NK-92 (cell line): ENCODE results near the gene COIL.
"Not testable (repeated sequence)": the region's sequence is repeated elsewhere in the genome, so short reads cannot be mapped to it uniquely, and the experiment has no call there.

Experiments used
- DNase-seq: peaks from one replicate; lab custom pipeline; 2025; ENCODE audit not compliant: unreplicated experiment; lab: John Stamatoyannopoulos, UW

Gene COIL

GRCh38 chr17:56979091-56979480 lies 18.2 kb upstream of the COIL start:
- DNase-seq = no peak

DNA sequence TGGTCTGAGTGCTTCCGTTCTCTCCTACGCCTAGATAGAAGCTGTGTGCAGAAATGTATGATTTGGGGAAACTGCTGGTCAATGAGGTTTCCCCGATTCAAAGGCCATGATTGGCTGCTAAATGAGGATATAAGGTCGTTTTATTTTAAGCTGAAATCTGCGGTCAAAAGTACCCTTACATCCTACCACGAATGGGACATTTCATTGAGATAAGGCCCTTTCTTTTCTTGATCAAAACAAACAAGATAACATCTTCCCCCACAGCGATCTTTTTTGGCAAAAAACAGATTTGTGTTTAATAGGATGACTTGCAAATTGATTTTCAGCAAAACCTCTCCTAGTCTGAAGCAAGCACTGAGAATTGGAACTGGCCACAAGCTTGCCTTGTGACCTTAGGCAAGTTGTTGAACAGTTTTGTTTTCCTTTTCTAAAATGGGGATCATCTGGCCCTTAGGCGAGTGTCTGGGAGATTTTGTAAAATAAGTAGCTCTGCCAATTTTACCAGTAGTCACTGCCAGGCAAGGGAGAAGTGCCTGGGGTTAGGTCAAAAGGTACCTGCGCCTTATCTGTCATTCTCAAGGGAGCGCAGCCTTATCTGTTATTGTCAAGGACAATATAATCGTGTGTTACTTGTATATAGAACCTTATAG lies 17.7 kb upstream of the COIL start:
- no peak for DNase-seq

- DNase-seq = no peak
These were observed 17.0 kb upstream of the COIL start, which contains the start of gene SCPEP1 for GRCh38 chr17:56977673-56978395. Gene SCPEP1 (plus strand): TSS chr17:56978131. CDS start chr17:56978160, 29 bp downstream.

DNA sequence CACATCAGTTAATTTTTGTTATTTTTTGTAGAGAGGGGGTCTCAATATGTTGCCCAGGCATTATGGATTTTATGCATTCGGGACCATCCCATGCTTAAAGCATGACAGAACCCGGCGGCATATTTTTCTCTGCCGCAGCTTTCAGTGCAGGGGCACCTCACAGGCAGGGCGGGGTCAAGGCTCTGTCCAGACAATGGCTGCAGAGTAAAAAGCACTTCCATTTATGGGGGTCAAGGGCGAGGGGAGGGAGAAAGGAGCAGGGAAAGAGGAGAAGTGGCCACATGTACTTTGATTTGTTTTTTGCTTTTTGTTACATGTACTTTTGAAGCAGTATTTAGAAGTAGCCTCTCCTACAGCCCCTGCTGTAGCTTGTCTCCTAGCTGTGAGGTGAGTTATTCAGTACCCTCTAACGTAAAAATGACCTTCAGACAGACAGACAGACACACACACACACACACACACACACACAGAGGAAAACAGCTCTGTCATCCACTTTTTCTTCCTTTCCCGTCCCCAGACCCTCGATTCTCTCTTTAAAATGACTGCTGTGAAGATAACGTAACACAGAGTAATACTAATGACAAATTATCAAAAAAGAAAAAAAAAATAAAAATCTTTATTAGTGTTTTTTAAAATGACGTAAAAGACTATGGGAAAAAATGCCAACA lies 16.2 kb upstream of the COIL start:
- no peak for DNase-seq

- DNase-seq = no peak
These were observed 14.8 kb upstream of the COIL start for GRCh38 chr17:56975656-56976055.

DNA sequence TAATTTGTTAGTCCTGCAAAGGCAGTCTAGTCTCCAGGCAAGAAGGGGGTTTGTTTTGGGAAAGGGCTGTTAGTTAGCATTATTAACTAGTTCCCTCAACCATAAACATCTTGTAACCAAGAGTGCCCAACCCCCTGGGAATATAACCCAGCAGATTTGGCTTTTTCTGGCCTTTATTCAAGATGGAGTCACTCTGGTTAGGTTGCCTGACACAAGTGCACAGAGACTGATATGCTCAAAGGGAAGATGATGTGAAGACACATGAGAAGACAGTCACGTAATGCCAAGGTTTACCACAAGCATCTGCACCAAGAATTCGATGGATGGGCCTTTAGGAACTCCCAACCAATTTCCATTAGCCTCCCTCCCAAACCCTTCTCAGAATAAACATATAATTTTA lies 13.2 kb upstream of the COIL start:
- DNase-seq = no peak

DNA sequence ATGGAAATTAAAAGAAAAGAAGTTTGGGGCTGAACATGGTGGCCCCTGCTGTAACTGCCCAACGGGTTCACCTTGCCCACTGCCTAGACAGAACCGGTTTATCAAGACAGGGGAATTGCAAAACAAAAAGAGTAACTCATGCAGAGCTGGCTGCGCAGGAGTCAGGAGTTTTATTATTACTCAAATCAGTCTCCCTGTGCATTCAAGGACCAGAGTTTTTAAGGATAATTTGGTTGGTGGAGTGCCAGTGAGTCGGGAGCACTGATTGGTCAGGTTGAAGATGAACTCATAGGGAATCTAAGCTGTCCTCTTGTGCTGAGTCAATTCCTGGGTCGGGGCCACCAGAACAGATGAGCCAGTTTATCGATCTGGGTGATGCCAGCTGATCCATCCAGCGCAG lies 12.7 kb upstream of the COIL start:
- no peak for DNase-seq

GRCh38 chr17:56972111-56972730 lies 11.4 kb upstream of the COIL start:
- DNase-seq = no peak

- DNase-seq = no peak
These were observed 10.1 kb upstream of the COIL start for GRCh38 chr17:56970974-56971373.

- no peak for DNase-seq
These were observed 5.5 kb upstream of the COIL start for GRCh38 chr17:56966338-56966737.

GRCh38 chr17:56965681-56966080 lies 4.8 kb upstream of the COIL start:
- DNase-seq = not testable (repeated sequence)

GRCh38 chr17:56965241-56965640 lies 4.4 kb upstream of the COIL start:
- not testable (repeated sequence) for DNase-seq

DNA sequence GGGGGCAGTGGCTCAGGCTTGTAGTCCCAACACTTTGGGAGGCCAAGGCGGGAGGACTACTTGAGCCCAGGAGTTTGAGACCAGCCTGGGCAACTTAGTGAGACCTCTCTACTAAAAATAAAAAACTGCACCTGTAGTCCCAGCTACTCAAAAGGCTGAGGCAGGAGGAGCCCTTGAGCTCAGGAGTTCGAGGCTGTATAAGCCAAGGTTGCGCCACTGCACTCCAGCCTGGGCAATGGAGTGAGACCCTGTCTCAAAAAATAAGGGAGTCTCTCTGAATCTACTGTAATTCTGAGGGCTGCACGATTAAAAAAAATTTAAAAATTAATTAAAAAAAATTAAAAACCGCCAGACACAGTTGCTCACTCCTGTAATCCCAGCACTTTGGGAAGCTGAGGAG lies 3.9 kb downstream of the COIL start:
- DNase-seq = no peak

- no peak for DNase-seq
These were observed 11.3 kb downstream of the COIL start for GRCh38 chr17:56949595-56949994.

- DNase-seq = no peak
These were observed 12.4 kb downstream of the COIL start for GRCh38 chr17:56948491-56948890.

- no peak for DNase-seq
These were observed 13.1 kb downstream of the COIL start for GRCh38 chr17:56947741-56948140.

- DNase-seq = no peak
These were observed 14.8 kb downstream of the COIL start for GRCh38 chr17:56945938-56946505.

GRCh38 chr17:56943505-56944125 lies 17.2 kb downstream of the COIL start:
- no peak for DNase-seq

- DNase-seq = no peak
These were observed 20.9 kb downstream of the COIL start for GRCh38 chr17:56939869-56940484.

- not testable (repeated sequence) for DNase-seq
These were observed 22.6 kb downstream of the COIL start for GRCh38 chr17:56938206-56938605.
